HG02938 (cell line): Measurements from ENCODE around the gene CHCHD6.

ENCODE experiments used
- ATAC-seq: cut with Tn5 transposase; IDR thresholded peaks from one replicate; pipeline ENCODE4 v1.9.1; 2021; ENCODE audit warnings: mild to moderate bottlenecking, moderate library complexity; ENCODE audit not compliant: unreplicated experiment

Gene CHCHD6

GRCh38 chr3:126889276-126890201 is 185.5 kb downstream of the CHCHD6 start:
- ATAC-seq, result no peak

GRCh38 chr3:126891141-126891540 is 187.1 kb downstream of the CHCHD6 start:
- ATAC-seq, result no peak

GRCh38 chr3:126891791-126892190 is 187.8 kb downstream of the CHCHD6 start:
- ATAC-seq, result no peak

- no peak for ATAC-seq
Measured at GRCh38 chr3:126893651-126894050, 189.6 kb downstream of the CHCHD6 start.

DNA sequence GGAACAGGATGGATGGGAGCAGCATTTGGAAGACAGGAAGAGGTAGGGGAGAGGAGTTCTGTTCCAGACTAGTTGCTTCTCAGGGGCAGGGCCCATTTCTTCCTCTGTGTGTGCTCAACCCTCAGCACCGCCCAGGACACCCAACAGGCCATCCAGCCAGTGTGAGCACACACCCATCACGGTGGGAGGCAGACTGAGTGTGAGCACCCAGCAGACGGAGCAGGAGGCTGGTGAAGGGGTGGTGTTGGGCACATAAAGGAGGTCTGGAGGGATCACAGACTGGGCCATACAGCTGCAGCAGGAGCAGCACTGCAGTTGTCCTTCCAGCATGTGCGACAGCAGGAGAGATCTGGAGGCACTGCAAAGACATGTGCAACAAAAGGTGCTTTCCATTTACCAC is 190.4 kb downstream of the CHCHD6 start:
- ATAC-seq, result no peak

DNA sequence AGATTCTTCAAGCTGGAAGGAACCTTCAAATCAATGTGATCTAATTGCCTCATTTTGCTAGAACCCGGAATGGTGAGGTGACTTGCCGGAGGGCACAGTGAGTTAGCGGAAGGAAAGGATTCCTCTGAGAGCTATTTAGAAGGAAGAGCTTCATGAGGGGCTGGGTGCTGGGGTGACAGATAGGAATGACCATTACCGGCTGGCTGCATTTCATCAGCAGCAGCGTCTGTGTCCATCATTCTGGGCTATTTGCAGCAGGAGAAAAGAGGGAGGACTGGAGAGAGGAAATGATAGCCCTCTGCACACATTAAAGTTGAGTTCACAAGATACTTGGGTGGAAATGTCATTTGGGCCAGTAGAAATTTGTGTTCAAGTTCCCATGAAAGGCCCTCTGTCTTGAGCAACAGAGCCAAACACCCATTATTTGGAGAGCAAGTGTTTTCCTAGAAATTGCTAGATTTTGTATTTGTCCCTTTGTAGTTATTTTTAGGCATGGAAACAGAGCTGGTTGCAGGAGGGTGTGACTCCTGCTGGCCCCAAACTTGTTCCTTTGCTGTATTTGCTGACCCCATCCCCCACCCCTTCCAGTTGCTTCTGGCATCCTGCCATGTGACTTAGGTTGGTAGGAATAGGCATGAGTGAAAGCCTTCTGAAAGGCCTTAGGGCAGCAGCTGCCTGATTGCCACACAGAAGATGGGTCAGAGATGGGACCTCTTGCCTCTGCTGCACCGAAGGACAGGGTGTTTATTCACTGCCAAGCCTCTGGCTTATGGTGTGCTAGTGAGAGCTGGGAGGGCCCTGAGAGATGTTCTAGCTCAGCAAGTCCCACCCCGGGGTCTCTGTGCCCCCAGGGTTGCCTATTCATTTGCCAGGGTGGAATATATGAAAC is 191.4 kb downstream of the CHCHD6 start:
- ATAC-seq, result no peak

DNA sequence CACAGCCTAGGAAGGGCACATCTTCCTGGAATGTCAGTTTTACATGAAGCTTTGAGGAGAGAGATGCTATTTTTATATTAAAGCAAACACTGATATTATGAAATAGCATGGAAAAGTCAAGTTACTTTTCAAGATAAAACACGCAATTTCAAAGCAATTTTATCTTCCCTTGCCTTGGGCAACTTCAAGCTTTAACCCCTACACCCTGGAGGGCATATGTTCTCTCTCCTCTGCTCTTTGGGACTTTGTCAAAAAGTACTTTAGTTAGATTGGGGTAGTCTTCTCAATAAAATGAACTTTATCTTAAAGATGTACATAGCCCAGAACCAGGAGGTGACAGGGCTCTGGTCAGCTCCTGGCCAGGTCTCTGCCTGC is 192.0 kb downstream of the CHCHD6 start:
- ATAC-seq, result no peak

DNA sequence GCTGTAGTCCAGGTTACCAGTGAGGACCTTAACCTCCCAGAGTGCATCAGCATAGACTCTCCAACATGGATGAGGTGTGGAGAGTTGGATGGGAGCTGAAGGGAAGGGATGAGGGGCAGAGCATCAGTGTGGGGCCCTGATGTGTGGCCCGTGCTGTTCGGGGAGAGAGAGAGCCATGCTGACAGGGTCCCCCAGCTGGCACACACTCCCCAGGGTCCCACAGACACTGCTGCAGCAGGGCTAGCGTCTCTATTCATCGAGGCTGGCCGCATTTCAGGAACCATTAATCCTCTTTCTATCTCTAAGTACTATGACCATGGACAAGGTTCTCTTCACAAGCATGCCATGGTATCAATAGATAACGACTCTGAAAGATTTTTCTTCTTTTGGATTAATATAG is 192.9 kb downstream of the CHCHD6 start:
- ATAC-seq, result no peak

GRCh38 chr3:126897943-126898342 is 193.9 kb downstream of the CHCHD6 start:
- no peak for ATAC-seq

DNA sequence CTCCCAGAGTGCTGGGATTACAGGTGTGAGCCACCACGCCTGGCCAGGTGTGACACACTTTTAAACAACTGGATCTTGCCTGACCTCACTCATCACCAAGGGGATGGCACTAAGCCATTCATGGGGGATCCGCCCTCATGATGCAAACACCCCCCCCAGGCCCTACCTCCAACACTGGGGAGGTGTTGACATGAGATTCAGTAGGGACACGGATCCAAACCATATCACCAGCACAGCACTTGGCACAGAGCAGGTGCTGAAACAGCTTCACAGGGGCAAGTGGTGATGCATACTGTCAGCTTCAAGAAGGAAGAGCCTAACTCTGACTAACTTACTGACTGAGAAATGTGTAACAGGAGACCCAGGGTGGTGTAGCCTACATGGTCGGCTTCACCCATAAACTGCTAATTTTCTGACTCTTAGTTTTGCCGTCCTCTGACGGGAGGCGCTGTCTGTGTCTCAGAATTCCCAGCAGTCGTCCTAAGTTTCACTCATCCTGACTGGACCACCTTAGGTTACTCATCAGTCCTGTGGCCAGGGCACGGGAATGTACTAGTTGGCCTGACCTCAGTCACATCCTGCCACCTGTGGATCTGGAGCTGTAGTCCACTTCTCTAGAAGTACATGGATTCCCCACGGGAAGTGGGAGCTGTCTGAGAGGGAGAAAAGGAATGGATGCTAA is 197.0 kb downstream of the CHCHD6 start:
- no peak for ATAC-seq

- no peak for ATAC-seq
Measured at GRCh38 chr3:126901631-126902030, 197.6 kb downstream of the CHCHD6 start.

DNA sequence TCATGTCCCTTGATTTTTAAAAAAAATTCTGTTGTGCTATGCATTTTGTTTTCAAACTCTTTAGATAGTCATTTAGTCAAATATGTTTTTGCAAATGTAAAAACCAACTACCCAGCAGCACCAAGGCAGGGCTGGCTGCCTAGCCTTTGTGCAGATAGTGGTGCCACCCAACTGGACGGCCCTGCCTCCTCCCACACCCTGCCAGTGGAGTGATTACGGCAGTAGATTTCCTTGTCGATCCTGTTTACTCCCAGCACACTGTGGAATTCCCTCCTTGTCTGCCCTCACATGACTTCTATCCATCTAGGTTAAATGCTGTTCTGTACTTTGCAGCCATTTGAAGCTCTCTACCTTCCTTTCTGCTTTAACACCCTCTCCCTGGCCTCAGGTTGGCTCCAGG is 199.5 kb downstream of the CHCHD6 start:
- no peak for ATAC-seq

GRCh38 chr3:126907557-126907956 is 203.5 kb downstream of the CHCHD6 start:
- ATAC-seq, result no peak

DNA sequence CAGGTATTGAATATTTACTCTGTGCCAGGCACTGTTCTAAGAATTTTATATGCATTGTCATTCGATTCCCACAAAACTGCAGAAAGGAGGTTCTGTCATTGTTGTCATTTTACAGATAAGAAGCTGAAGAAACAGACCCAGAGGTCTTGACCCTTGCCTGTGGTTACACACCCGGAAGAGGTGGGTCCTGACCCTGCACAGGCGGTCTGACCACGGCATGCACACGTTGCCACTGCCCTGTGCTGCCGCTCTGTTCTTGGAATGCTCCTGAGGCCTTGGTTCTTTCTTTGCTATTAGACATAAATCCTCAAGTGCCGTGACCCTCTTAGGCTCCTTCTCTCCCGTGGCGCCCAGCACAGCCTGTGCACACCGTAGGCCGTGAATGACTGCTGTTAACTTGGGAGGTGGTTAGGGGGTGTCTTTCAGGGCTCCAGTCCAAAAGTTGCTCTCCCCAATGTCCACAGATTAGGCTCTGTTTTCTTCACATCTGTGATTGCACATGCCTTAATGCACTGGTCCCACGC is 204.8 kb downstream of the CHCHD6 start:
- no peak for ATAC-seq

DNA sequence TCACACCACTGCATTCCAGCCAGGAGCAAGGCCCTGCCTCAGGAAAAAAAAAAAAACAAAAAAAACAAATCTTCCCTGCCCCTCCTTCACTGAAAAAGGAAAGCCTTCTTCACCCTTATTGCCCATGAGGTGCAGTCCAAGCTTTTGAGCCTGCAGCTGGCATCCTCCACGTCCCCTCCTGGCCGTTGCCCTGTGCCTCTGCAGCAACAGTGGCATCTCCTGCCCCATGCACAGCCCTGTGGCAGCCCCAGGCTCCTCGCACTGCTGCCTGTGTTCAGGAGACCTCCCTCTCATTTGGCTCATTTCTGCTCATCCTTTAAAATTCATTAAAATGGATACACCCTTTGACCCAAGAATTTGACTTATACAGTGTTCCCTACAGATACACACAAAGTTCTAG is 206.2 kb downstream of the CHCHD6 start:
- ATAC-seq, result no peak

GRCh38 chr3:126911162-126912026 is 207.4 kb downstream of the CHCHD6 start:
- peak; percentile 97 for ATAC-seq

DNA sequence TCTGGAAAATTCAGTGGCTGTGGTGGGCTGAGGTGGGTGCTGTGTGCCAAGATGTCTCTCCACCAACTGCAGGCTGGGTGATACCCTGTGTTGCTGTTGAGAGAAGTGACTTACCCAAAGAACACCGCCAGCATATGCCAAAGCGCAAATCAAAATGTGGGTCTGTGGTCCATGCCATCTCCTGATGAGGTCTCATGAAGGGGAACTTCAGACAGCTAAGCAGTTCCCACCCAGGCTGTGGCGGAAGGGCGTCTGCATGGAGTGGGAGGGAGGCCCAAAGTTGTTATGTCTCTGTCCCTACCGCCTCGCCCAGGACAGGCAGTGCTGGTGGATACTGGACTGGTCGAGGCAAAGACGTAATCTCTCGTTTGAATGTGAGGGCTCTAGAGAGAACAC is 208.0 kb downstream of the CHCHD6 start:
- ATAC-seq, result no peak

GRCh38 chr3:126912491-126913195 is 208.6 kb downstream of the CHCHD6 start:
- no peak for ATAC-seq

DNA sequence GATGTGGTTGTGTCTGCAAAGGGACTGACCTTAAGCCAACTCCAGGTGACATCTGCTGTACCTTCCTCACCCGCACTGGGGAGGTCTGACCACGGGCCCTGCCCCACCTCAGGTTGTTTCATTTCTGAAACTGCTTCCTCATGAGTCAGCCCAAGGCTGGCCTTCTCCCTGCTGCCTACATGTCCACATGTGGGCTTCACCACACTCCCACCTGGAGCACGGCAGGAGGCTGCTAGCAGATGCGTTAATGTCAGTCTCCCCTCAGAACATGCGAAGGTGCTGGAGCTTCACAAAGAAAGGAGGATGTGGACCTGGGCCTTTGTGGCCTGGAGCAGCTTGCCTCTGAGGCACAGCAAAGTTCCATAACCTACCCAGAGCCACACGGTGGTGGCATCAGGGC is 209.5 kb downstream of the CHCHD6 start:
- no peak for ATAC-seq
